Measurements from ENCODE around the gene ARHGEF11. TPM values are rescaled to one million over a fixed set of nuclear protein-coding genes. Genes with fewer than 3 reads are reported as not detected.

ARHGEF11 gene, protein sequence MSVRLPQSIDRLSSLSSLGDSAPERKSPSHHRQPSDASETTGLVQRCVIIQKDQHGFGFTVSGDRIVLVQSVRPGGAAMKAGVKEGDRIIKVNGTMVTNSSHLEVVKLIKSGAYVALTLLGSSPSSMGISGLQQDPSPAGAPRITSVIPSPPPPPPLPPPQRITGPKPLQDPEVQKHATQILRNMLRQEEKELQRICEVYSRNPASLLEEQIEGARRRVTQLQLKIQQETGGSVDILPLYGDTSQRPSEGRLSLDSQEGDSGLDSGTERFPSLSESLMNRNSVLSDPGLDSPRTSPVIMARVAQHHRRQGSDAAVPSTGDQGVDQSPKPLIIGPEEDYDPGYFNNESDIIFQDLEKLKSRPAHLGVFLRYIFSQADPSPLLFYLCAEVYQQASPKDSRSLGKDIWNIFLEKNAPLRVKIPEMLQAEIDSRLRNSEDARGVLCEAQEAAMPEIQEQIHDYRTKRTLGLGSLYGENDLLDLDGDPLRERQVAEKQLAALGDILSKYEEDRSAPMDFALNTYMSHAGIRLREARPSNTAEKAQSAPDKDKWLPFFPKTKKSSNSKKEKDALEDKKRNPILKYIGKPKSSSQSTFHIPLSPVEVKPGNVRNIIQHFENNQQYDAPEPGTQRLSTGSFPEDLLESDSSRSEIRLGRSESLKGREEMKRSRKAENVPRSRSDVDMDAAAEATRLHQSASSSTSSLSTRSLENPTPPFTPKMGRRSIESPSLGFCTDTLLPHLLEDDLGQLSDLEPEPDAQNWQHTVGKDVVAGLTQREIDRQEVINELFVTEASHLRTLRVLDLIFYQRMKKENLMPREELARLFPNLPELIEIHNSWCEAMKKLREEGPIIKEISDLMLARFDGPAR (N-terminal part only)
- 1 to 10 TPM; 1.4 to 1.8 TPM for total RNA-seq

DNA sequence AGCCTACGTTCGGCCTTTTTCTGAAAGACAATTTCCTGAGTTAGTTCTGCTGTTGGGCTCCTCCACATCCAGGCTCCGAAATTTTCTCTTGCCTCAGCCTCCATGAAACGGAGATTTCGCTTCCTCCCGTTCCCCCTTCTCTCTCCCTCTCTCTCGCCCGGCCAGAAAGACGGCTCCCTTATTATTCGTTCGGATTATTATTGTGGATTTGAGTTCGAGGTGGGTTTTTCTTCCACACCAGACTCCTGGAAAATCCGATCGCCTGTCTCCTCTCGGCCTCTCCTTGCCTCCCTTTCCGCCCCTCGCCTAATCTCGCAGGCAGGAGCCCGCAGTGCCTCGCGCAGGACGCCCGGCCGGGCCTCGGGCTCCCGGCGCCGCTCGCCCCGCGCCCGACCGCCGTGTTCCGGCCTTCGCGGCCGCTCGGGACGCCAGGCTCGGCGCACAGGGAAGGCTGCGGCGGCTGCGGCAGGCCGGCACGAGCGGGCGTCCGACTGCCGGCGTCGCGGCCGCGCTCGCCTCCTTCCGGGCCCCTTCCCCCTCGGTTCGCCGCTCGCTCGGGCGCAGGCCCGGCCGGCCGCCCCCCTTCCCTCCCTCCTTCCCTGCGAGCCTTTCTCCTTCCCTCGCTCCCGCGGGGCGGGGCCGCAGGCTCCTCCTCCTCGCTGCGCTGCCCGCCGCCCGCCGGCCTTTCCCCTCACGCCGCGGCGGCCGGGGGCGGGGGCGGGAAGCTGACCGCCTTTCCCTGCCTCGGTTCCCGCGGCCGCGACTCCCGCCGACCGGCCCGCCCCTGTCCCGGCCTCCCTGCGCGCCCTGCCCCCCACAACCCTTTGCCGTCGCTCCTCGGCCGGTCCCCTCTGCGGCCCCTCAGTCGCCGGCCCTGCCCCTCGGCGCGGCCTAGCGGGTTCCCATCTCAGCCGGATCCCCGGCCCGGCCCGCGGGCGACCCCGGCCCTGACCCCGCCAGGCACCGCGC, at the start of gene ARHGEF11:
Gene ARHGEF11 (minus strand): TSS at position 493 of the 969 bp plus-strand sequence. CDS start 1,412 bp downstream, outside the sequence.
- Mint-ChIP-seq H3K4me1 (ENCODE audit: low read depth) (peaks cover 14% of the 10 kb centered on the region), H3K4me3 (peak within 1 kb of the TSS; percentile 72), H3K9me3 (no peaks in the 10 kb centered on the region), H3K36me3 (ENCODE audit: low read depth) (no peaks in the 10 kb centered on the region), H3K27ac (no peak within 1 kb of the TSS), H3K27me3 (peaks cover 61% of the 10 kb centered on the region)
- CTCF ChIA-PET: interaction anchor here (1.0 kb wide), 1 partner anchor 117 kb away, joined by 3 read pairs; no protein-coding TSS in a partner anchor
- ATAC-seq (peak; percentile 51), DNase-seq (peak; percentile 16)
- intact Hi-C loops (cut with micrococcal nuclease): no loop called here
- POLR2A ChIA-PET: no interaction called here
- TF ChIP-seq, protein P1, sequence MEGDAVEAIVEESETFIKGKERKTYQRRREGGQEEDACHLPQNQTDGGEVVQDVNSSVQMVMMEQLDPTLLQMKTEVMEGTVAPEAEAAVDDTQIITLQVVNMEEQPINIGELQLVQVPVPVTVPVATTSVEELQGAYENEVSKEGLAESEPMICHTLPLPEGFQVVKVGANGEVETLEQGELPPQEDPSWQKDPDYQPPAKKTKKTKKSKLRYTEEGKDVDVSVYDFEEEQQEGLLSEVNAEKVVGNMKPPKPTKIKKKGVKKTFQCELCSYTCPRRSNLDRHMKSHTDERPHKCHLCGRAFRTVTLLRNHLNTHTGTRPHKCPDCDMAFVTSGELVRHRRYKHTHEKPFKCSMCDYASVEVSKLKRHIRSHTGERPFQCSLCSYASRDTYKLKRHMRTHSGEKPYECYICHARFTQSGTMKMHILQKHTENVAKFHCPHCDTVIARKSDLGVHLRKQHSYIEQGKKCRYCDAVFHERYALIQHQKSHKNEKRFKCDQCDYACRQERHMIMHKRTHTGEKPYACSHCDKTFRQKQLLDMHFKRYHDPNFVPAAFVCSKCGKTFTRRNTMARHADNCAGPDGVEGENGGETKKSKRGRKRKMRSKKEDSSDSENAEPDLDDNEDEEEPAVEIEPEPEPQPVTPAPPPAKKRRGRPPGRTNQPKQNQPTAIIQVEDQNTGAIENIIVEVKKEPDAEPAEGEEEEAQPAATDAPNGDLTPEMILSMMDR (IDR thresholded peaks at IDR 0.05): no peak

DNA sequence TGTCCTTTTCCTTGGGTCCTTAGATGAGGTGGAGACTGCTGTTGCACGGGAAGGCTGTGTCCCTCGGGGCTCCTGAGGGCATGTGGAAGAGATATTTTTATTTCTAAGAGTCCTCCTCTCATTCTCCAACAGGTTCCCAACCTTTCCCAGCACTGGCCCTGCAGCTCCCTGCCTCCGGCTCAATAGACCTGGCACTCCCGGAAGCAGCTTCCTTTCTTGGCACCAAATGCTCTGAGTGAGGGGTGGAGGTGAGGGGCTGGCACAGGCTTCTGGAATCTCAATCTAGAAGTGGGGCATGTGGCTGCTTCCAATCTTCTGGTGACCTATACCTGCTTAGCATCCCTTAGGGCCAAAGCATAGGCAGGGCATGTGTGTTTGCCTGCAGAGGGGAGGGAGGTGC, 49.5 kb upstream of the ARHGEF11 start:
- intact Hi-C loops (cut with micrococcal nuclease): no loop called here
- ATAC-seq (no peak), DNase-seq (no peak)
- H3K9me3 Mint-ChIP-seq: no peaks in the 10 kb centered on the region
- peaks cover 3% of the 10 kb centered on the region for H3K27me3 Mint-ChIP-seq
- POLR2A ChIA-PET: interaction anchor here (0.8 to 1.0 kb wide), 2 partner anchors 10 to 24 kb away, joined by 3 read pairs; no protein-coding TSS in a partner anchor
- TF ChIP-seq, protein P1 (IDR thresholded peaks at IDR 0.05): no peak
- CTCF ChIA-PET: interaction anchor here (5.4 kb wide), 1 partner anchor 61 kb away, joined by 27 read pairs; no protein-coding TSS in a partner anchor
- peaks cover 8% of the 10 kb centered on the region for H3K4me1 Mint-ChIP-seq (ENCODE audit: low read depth)
- no peaks in the 10 kb centered on the region for H3K36me3 Mint-ChIP-seq (ENCODE audit: low read depth)
- H3K27ac Mint-ChIP-seq: no peak overlapping the region
- no peak overlapping the region for H3K4me3 Mint-ChIP-seq

DNA sequence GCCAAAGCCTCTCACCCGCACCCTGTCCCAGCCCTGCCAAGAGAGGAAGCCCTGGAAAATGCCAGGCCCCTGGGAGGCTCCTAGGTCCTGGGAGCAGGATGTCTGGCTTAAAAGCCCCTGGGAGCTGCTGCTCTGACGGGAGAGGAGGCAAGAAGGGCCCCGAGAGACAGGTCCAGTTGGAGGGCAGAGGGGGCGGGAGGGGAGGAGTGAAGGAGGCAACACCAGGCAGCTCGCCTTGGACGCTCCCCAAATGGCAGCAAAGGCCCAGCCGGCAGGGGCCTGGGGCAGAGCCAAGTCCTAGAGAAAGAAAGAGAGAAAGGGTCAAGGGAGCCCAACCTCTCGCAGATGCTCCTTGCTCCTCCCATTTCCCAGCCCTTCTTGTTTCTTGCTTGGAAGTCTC, 47.3 kb upstream of the ARHGEF11 start:
- Mint-ChIP-seq H3K4me1 (ENCODE audit: low read depth) (no peaks in the 10 kb centered on the region), H3K27ac (no peak overlapping the region), H3K9me3 (no peaks in the 10 kb centered on the region), H3K36me3 (ENCODE audit: low read depth) (no peaks in the 10 kb centered on the region), H3K27me3 (peaks cover 5% of the 10 kb centered on the region), H3K4me3 (no peak overlapping the region)
- TF ChIP-seq, protein P1 (IDR thresholded peaks at IDR 0.05): no peak
- ATAC-seq (no peak), DNase-seq (no peak)
- ChIA-PET CTCF (interaction anchor here (5.4 kb wide), 1 partner anchor 64 kb away, joined by 27 read pairs; no protein-coding TSS in a partner anchor), POLR2A (no interaction called here)
- intact Hi-C loops (cut with micrococcal nuclease): no loop called here

DNA sequence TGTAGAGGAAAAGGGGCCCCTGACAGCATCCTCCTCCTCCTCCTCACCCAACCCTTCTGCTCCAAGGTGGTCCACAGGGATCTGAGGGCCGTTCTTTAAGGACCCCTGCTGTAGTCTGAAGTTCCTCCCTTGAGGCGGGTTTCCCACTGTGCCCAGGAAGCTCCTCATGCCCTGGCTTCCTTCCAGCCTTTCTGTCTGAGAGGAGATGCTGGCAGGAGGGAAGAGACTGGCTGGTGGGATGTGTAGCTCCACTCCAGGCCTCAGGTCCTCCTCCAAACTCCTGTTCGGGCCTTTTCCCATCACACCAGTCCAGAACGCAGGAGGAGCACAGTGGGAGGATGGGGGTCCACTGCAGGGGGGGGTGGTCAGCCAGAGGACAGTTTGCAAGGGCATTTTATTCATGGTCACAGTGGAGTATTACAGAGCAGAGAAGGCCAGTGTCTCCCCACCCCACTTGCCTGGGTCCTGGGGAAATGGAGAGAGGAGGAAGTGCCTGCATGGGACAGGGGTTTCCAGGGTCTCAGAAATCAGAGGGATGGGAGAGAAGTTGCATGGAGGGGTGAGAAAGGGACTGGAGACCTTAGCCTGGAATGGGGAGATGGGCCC, 46.2 kb upstream of the ARHGEF11 start:
- CTCF ChIA-PET: interaction anchor here (1.9 to 13.6 kb wide), 3 partner anchors 11 to 84 kb away, joined by 16 to 562 read pairs (median 24); no protein-coding TSS in a partner anchor
- no peaks in the 10 kb centered on the region for H3K9me3 Mint-ChIP-seq

More for the DNA sequence above, 46.2 kb upstream of the ARHGEF11 start:
- H3K27ac Mint-ChIP-seq: no peak overlapping the region
- H3K36me3 Mint-ChIP-seq (ENCODE audit: low read depth): no peaks in the 10 kb centered on the region
- intact Hi-C loops (cut with micrococcal nuclease): loop anchor here (2.0 kb wide), 1 partner anchor 65 kb away; no protein-coding TSS in a partner anchor
- H3K4me1 Mint-ChIP-seq (ENCODE audit: low read depth): no peaks in the 10 kb centered on the region
- TF ChIP-seq, protein P1 (IDR thresholded peaks at IDR 0.05): no peak
- ATAC-seq: no peak
- H3K4me3 Mint-ChIP-seq: no peak overlapping the region
- POLR2A ChIA-PET: interaction anchor here (0.7 to 1.0 kb wide), 2 partner anchors 63 to 65 kb away, joined by 3 read pairs; no protein-coding TSS in a partner anchor
- no peak for DNase-seq
- H3K27me3 Mint-ChIP-seq: peaks cover 5% of the 10 kb centered on the region

Measured in activated CD8-positive, alpha-beta T cell treated with anti-CD3 and anti-CD28 coated beads for 36 hours (primary cell).